Neural progenitor cell (in vitro differentiated cells): Measurements from ENCODE around the gene MYH15. TPM values are rescaled to one million over a fixed set of nuclear protein-coding genes. Genes with fewer than 3 reads are reported as not detected.

ENCODE experiments used
- DNase-seq: peaks from one replicate; pipeline ENCODE4 v3.0.0-alpha.2; 2016; ENCODE audit warnings: low spot score
- H2AFZ ChIP-seq: fragments of 200-600 bp; sonication (generic); replicated peaks from 2 replicates; pipeline ENCODE4 v1.6.1; 2016; ENCODE audit warnings: antibody characterized with exemption
- H3F3A ChIP-seq: fragments of 200-600 bp; sonication (generic); 2 replicates; pipeline ENCODE4 v1.6.1; 2016; ENCODE audit warnings: antibody characterized with exemption, low read depth
- H3K27ac ChIP-seq: fragments of 200-600 bp; sonication (generic); 2 replicates; pipeline ENCODE4 v1.5.1; 2016; ENCODE audit warnings: mild to moderate bottlenecking
- H3K27me3 ChIP-seq: fragments of 200-600 bp; sonication (generic); 2 replicates; pipeline ENCODE4 v1.6.1; 2016; ENCODE audit warnings: mild to moderate bottlenecking, moderate library complexity
- H3K36me3 ChIP-seq: fragments of 200-600 bp; sonication (generic); 2 replicates; pipeline ENCODE4 v1.5.1; 2016
- H3K4me1 ChIP-seq: fragments of 200-600 bp; sonication (generic); 2 replicates; pipeline ENCODE4 v1.6.1; 2016; ENCODE audit warnings: mixed run types
- H3K4me2 ChIP-seq: fragments of 200-600 bp; sonication (generic); 2 replicates; pipeline ENCODE4 v1.6.1; 2016
- H3K4me3 ChIP-seq: fragments of 200-600 bp; sonication (generic); 2 replicates; pipeline ENCODE4 v1.5.1; 2016
- H3K79me2 ChIP-seq: fragments of 200-600 bp; sonication (generic); 2 replicates; pipeline ENCODE4 v1.6.1; 2016; ENCODE audit warnings: low read depth
- H3K9ac ChIP-seq: fragments of 200-600 bp; sonication (generic); 2 replicates; pipeline ENCODE4 v1.6.1; 2016
- H3K9me3 ChIP-seq: fragments of 200-600 bp; sonication (generic); 2 replicates; pipeline ENCODE4 v1.5.1; 2016; ENCODE audit warnings: low read depth
- H4K20me1 ChIP-seq: fragments of 200-600 bp; sonication (generic); 2 replicates; pipeline ENCODE4 v1.6.1; 2016; ENCODE audit warnings: low read depth
- H3K27ac Mint-ChIP-seq: 3 replicates; pipeline ENCODE4 v1.8.0; 2021; ENCODE audit warnings: mixed read lengths
- H3K27me3 Mint-ChIP-seq: 2 replicates; pipeline ENCODE4 v1.8.0; 2022; ENCODE audit warnings: low read depth, mild to moderate bottlenecking, inconsistent platforms, moderate library complexity, mixed read lengths; ENCODE audit not compliant: insufficient read depth
- H3K36me3 Mint-ChIP-seq: 3 replicates; pipeline ENCODE4 v1.8.0; 2021; ENCODE audit warnings: mixed read lengths
- H3K4me1 Mint-ChIP-seq: 3 replicates; pipeline ENCODE4 v1.8.0; 2021; ENCODE audit warnings: mixed read lengths
- H3K4me3 Mint-ChIP-seq: 3 replicates; pipeline ENCODE4 v1.8.0; 2021; ENCODE audit warnings: mild to moderate bottlenecking, moderate library complexity, mixed read lengths
- H3K9me3 Mint-ChIP-seq: 3 replicates; pipeline ENCODE4 v1.8.0; 2020; ENCODE audit warnings: mixed read lengths
- CTCF ChIP-seq: fragments of 200-600 bp; sonication (generic); IDR thresholded peaks from 2 replicates; pipeline ENCODE4 v1.5.1; 2017; ENCODE audit warnings: antibody characterized with exemption, mild to moderate bottlenecking
- EZH2 ChIP-seq: fragments of 200-600 bp; sonication (generic); IDR thresholded peaks from 2 replicates; pipeline ENCODE4 v1.6.1; 2017; ENCODE audit warnings: antibody characterized with exemption, mild to moderate bottlenecking, moderate library complexity
- EZH2phosphoT487 ChIP-seq: fragments of 200-600 bp; sonication (generic); IDR thresholded peaks from 2 replicates; pipeline ENCODE4 v1.6.1; 2017; ENCODE audit warnings: antibody characterized with exemption
- total RNA-seq: library from RNA; depleted of rRNA; stranded (reverse); fragments of >200 nt; gene quantifications from 2 replicates; pipeline ENCODE4 v1.2.3, GENCODE V29; 2015; ENCODE audit warnings: low replicate concordance

Gene MYH15
- total RNA-seq, 1 donor from 2014 or later: not detected

- Histone ChIP-seq H3K27ac (no peak overlapping the region), H3K36me3 (no peaks in the 10 kb centered on the region), H3F3A (no peaks in the 10 kb centered on the region), H2AFZ (no peak overlapping the region), H3K27me3 (no peaks in the 10 kb centered on the region), H3K4me2 (no peak overlapping the region), H3K4me1 (no peaks in the 10 kb centered on the region), H3K9me3 (no peaks in the 10 kb centered on the region), H4K20me1 (no peaks in the 10 kb centered on the region), H3K79me2 (no peaks in the 10 kb centered on the region), H3K9ac (no peak overlapping the region), H3K4me3 (no peak overlapping the region)
- Mint-ChIP-seq H3K27me3 (no peaks in the 10 kb centered on the region), H3K4me1 (no peaks in the 10 kb centered on the region), H3K36me3 (no peaks in the 10 kb centered on the region), H3K27ac (no peak overlapping the region), H3K9me3 (no peaks in the 10 kb centered on the region), H3K4me3 (no peak overlapping the region)
- DNase-seq: no peak
- TF ChIP-seq EZH2 (no peak), EZH2phosphoT487 (no peak), CTCF (no peak)
These were observed 14.7 kb downstream of the MYH15 start for GRCh38 chr3:108495717-108496116.

GRCh38 chr3:108494906-108495531 is 15.4 kb downstream of the MYH15 start:
- Mint-ChIP-seq H3K36me3 (no peaks in the 10 kb centered on the region), H3K9me3 (no peaks in the 10 kb centered on the region), H3K27me3 (no peaks in the 10 kb centered on the region), H3K4me1 (no peaks in the 10 kb centered on the region), H3K27ac (no peak overlapping the region), H3K4me3 (no peak overlapping the region)
- no peak overlapping the region for H3K4me3 ChIP-seq
- H3K79me2 ChIP-seq: no peaks in the 10 kb centered on the region
- H4K20me1 ChIP-seq: no peaks in the 10 kb centered on the region
- no peaks in the 10 kb centered on the region for H3K36me3 ChIP-seq
- H3K4me1 ChIP-seq: no peaks in the 10 kb centered on the region
- H3K27ac ChIP-seq: no peak overlapping the region
- DNase-seq: no peak
- no peaks in the 10 kb centered on the region for H3K9me3 ChIP-seq
- no peak overlapping the region for H3K4me2 ChIP-seq
- H3K9ac ChIP-seq: no peak overlapping the region
- H3K27me3 ChIP-seq: no peaks in the 10 kb centered on the region
- no peak for TF ChIP-seq CTCF
- TF ChIP-seq EZH2: no peak
- TF ChIP-seq EZH2phosphoT487: no peak
- H3F3A ChIP-seq: no peaks in the 10 kb centered on the region
- H2AFZ ChIP-seq: no peak overlapping the region

- Histone ChIP-seq H3K4me2 (no peak overlapping the region), H3K9ac (no peak overlapping the region), H3K27me3 (no peaks in the 10 kb centered on the region), H3F3A (no peaks in the 10 kb centered on the region), H4K20me1 (no peaks in the 10 kb centered on the region), H3K4me3 (no peak overlapping the region), H2AFZ (no peak overlapping the region), H3K27ac (no peak overlapping the region), H3K79me2 (no peaks in the 10 kb centered on the region), H3K4me1 (no peaks in the 10 kb centered on the region), H3K36me3 (no peaks in the 10 kb centered on the region), H3K9me3 (no peaks in the 10 kb centered on the region)
- H3K27me3 Mint-ChIP-seq: no peaks in the 10 kb centered on the region
- H3K36me3 Mint-ChIP-seq: no peaks in the 10 kb centered on the region
- peak; percentile 21 for DNase-seq
- TF ChIP-seq EZH2phosphoT487 (no peak), EZH2 (no peak), CTCF (peak; percentile 40)
- H3K27ac Mint-ChIP-seq: no peak overlapping the region
- no peaks in the 10 kb centered on the region for H3K9me3 Mint-ChIP-seq
- H3K4me1 Mint-ChIP-seq: peaks cover 4% of the 10 kb centered on the region
- no peak overlapping the region for H3K4me3 Mint-ChIP-seq
These were observed 16.5 kb downstream of the MYH15 start for GRCh38 chr3:108493862-108494261.
